Measurements from ENCODE around the gene OBP2A. TPM values are rescaled to one million over a fixed set of nuclear protein-coding genes. Genes with fewer than 3 reads are reported as not detected.

Gene OBP2A
- total RNA-seq, 1 donor from 2014 or later = not detected

GRCh38 chr9:135567311-135567710 is 21.4 kb downstream of the OBP2A start:
- no peak for TF ChIP-seq CTCF (conservative IDR thresholded peaks at IDR 0.05; ENCODE audit: low read depth, low read length)
- DNase-seq (ENCODE audit: low read depth) = no peak
- H3K4me3 ChIP-seq (ENCODE audit: low read depth, low read length) = no peak overlapping the region

GRCh38 chr9:135568026-135568425 is 22.1 kb downstream of the OBP2A start:
- TF ChIP-seq CTCF (conservative IDR thresholded peaks at IDR 0.05; ENCODE audit: low read depth, low read length) = no peak
- no peak for DNase-seq (ENCODE audit: low read depth)
- H3K4me3 ChIP-seq (ENCODE audit: low read depth, low read length) = no peak overlapping the region

- no peak for TF ChIP-seq CTCF (conservative IDR thresholded peaks at IDR 0.05; ENCODE audit: low read depth, low read length)
- no peak for DNase-seq (ENCODE audit: low read depth)
- no peak overlapping the region for H3K4me3 ChIP-seq (ENCODE audit: low read depth, low read length)
Measured at GRCh38 chr9:135570456-135570855, 24.5 kb downstream of the OBP2A start.

GRCh38 chr9:135572233-135572632 is 26.3 kb downstream of the OBP2A start:
- DNase-seq (ENCODE audit: low read depth) = no peak

GRCh38 chr9:135573124-135573523 is 27.2 kb downstream of the OBP2A start:
- no peak for DNase-seq (ENCODE audit: low read depth)
- H3K4me3 ChIP-seq (ENCODE audit: low read depth, low read length) = no peak overlapping the region
- TF ChIP-seq CTCF (conservative IDR thresholded peaks at IDR 0.05; ENCODE audit: low read depth, low read length) = no peak

More at GRCh38 chr9:135572233-135572632, 26.3 kb downstream of the OBP2A start:
- TF ChIP-seq CTCF (conservative IDR thresholded peaks at IDR 0.05; ENCODE audit: low read depth, low read length) = no peak
- no peak overlapping the region for H3K4me3 ChIP-seq (ENCODE audit: low read depth, low read length)

- no peak overlapping the region for H3K4me3 ChIP-seq (ENCODE audit: low read depth, low read length)
- TF ChIP-seq CTCF (conservative IDR thresholded peaks at IDR 0.05; ENCODE audit: low read depth, low read length) = no peak
- DNase-seq (ENCODE audit: low read depth) = no peak
Measured at GRCh38 chr9:135574331-135574730, 28.4 kb downstream of the OBP2A start.

GRCh38 chr9:135574943-135575342 is 29.0 kb downstream of the OBP2A start:
- no peak for TF ChIP-seq CTCF (conservative IDR thresholded peaks at IDR 0.05; ENCODE audit: low read depth, low read length)
- no peak overlapping the region for H3K4me3 ChIP-seq (ENCODE audit: low read depth, low read length)
- no peak for DNase-seq (ENCODE audit: low read depth)
